Sciatic nerve (tissue), 2 donors: ENCODE data around the gene RSRC1. TPM values are rescaled to one million over a fixed set of nuclear protein-coding genes. Genes with fewer than 3 reads are reported as not detected.
"Not testable (repeated sequence)": the region's sequence is repeated elsewhere in the genome, so short reads cannot be mapped to it uniquely, and the experiment has no call there.

Experiments used
- ATAC-seq: fragments of 200-7000 bp; cut with Tn5 transposase; one replicate; pipeline ENCODE4 v1.9.1; 2020; ENCODE audit warnings: mild to moderate bottlenecking, moderate library complexity
- DNase-seq: peaks from one replicate; pipeline ENCODE4 v3.0.0-alpha.2; 2020; ENCODE audit warnings: low spot score
- intact Hi-C: fragments of 100-400 bp; cut with DNase I; formaldehyde crosslinking; loops from one replicate; pipeline ENCODE4 v1.14.2; 2022
- total RNA-seq: library from RNA; stranded (reverse); fragmentation: NEBNext Ultra II Directional; extraction: Animal tissue kit (Norgen Biotek cat#: 25700); gene quantifications from one replicate; pipeline ENCODE4 v1.2.1, GENCODE V29; 2021
- donor health status: DM: no; HTN: no; CAD: no.
- donor health status: DM: no; HTN: no; CAD: no.

Gene RSRC1
- total RNA-seq, 1 donor from 2014 or later, result 44.2 TPM

- no peak for ATAC-seq
- no peak for DNase-seq
- intact Hi-C loops, result no loop called here
Measured at GRCh38 chr3:158185711-158186110, 75.8 kb downstream of the RSRC1 start.

DNA sequence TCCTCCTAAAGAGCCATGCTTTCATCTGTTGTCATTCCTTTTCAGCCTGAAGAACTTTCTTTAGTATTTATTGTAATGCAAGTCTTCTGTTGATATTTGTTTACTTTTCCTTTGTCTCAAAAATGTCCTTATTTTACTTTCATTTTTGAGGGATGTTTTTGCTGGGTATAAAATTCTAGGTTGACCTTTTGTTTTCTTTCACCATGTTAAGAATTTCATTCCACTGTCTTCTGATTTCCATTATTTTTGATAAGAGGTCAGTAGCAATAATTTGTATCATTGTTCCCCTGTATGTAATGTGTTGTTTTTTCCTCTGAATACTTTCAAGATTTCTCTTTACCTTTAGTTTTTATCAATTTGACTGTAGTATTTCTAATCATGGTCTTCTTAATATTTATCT, 91.1 kb downstream of the RSRC1 start:
- DNase-seq (no peak), ATAC-seq (no peak)
- intact Hi-C loops, result no loop called here

DNA sequence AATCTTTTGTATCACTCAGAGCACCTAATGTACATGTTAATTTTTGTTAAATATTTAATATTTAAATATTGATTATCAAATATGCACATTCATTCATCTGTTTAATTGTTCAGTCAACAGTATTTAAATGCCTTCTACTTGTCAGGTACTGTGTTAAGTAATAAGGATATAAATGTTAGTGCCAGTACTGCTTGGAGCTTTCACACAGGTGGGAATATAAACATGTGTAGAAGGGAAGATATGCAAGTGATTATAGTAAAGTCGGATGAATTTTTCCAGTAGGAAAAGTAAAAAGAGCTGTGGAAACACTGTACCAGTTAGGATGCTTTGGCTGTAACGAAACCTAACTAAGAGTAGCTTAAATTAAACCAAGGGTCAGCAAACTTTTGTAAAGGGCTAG, 95.4 kb downstream of the RSRC1 start:
- no peak for DNase-seq
- ATAC-seq, result no peak
- intact Hi-C loops, result no loop called here

DNA sequence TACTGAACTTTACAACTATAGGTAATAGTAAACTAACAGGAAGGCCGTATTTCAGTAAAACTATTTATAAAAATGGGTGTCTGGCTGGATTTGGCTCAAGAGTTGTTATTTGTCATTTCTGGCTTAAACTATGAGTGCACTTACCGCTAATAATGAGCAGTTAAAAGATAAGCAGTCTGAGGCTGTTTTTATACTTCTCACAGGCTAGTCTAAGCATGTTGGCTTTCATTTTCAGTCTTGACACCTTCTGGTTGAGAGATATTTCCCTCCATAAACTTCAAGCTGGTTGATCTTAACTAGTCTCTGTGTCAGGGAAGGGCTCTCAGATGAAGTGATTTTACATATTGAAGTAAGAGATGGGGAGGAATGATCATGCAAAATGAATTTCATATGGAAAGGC, 96.1 kb downstream of the RSRC1 start:
- DNase-seq (no peak), ATAC-seq (no peak)
- intact Hi-C loops, result no loop called here

DNA sequence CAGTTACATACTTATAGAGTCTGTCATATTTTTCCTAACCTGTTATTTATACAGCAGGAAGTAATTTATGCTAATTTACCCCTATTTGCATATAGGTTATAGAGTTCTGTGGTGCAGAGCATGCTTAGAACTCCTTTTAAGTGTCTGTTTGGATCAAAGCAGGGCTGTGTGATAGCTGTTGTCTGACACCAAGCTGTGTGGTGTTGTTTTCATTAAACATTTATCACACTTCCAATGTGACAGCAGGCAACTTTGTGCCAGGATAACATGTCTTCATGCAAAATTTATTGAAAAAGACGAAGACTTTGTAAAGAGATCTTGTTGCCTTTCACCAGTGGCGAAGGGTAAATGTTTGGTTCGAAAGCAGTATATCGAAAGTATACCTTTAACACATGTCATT, 100.2 kb downstream of the RSRC1 start:
- no peak for ATAC-seq
- intact Hi-C loops, result no loop called here
- no peak for DNase-seq

DNA sequence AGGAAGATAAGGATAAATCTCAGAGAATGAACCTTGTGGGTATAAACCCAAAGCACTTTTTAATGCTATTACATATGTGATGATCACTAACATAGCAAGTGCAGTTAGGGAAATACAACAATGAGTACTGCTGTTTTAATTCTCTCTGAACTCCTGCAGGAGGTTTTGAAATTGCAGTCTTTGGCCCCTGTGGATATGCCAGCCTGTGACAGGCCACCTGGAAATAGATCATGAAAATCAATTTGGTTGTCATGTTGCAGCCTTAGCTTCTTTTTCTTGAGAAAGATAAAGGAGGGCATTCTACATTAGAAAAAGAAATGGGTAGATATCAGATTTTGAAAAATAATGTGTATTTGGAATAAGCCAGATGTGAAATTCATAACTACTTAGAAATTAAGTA, 103.6 kb downstream of the RSRC1 start:
- intact Hi-C loops, result no loop called here
- ATAC-seq, result no peak
- DNase-seq, result no peak

DNA sequence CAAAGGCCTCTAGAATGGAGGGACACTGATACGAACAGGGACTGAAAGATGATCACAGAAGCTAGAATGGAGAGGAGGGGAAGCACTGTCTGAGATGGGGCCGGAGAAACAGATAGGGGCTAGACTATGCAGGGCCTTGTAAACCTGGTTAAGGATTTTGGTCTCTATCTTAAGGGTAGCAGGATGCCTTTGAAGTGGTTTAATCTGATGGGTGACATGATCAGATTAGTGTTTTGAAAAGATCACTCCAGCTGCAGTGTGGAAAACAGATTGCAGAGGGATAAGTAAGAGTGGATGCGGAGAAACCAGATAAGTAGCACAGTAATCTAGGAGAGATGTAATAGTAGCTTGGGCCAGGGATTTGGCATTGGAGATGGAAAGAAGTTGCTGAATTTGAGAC, 108.1 kb downstream of the RSRC1 start:
- DNase-seq (no peak), ATAC-seq (no peak)
- intact Hi-C loops, result no loop called here

DNA sequence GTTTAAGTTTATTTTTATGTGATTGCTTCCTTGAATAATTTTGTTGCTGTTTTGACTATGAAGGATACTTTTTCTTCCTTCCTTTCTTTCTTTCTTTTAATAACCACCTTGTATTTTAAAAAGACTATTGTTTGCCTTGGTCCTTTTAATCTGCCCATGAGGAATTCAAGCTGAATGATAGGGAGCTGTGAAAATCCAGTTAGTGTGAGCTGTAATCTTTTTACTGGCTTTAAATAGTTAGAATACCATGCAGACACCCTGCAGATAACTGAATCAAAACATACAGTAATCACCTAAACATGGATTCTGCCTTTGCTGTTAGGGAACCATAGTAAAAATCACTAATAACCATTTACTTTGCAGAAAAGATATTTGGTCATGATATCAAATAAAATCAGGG, 110.7 kb downstream of the RSRC1 start:
- intact Hi-C loops, result no loop called here
- DNase-seq, result no peak
- ATAC-seq, result no peak

DNA sequence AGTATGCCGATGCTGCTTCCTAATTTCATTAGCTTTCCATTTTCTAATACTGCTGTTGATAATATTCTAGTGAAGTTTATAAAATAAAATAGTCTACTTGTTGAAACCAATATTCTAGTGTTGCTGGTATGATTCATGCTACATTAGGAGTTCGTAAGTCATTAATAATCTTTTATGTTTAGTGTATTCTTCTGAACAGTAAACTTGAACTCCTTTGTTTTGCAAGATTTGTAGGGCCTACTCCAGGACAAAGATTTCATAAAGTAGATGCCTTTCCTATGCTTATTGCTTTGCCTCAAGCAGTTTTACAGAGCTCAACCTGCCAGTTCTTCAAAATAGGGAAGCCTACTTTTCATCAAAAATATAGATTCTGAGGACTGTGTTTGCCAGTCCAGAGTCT, 111.5 kb downstream of the RSRC1 start:
- no peak for ATAC-seq
- intact Hi-C loops, result no loop called here
- no peak for DNase-seq

GRCh38 chr3:158226429-158226828, 116.5 kb downstream of the RSRC1 start:
- intact Hi-C loops, result no loop called here
- no peak for ATAC-seq
- no peak for DNase-seq

- ATAC-seq, DNase-seq, intact Hi-C loops: not testable (repeated sequence)
Measured at GRCh38 chr3:158228942-158229341, 119.1 kb downstream of the RSRC1 start.

DNA sequence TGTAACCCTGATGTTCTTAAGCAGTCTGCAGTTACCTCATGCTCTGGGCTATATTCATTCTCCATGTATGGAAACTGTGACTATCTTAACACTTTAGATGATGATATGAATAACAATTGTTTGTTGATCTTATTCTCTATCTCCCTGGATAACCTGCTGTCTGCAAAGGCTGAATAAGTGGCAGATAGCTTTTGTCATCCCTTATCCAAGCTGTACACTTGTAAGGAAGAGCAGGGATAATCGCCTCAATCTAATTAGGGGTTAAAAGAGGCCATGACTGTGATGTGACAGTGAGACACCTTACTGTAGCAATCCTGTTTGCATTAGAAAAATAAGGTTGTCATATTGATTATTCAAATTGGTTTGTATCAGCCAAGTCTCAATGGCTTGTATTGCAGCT, 123.9 kb downstream of the RSRC1 start:
- DNase-seq (no peak), ATAC-seq (no peak)
- intact Hi-C loops, result no loop called here

- ATAC-seq (no peak), DNase-seq (no peak)
- intact Hi-C loops, result no loop called here
Measured at GRCh38 chr3:158244274-158244673, 134.4 kb downstream of the RSRC1 start.

GRCh38 chr3:158247288-158247687, 137.4 kb downstream of the RSRC1 start:
- intact Hi-C loops, result no loop called here
- ATAC-seq, result no peak
- no peak for DNase-seq

DNA sequence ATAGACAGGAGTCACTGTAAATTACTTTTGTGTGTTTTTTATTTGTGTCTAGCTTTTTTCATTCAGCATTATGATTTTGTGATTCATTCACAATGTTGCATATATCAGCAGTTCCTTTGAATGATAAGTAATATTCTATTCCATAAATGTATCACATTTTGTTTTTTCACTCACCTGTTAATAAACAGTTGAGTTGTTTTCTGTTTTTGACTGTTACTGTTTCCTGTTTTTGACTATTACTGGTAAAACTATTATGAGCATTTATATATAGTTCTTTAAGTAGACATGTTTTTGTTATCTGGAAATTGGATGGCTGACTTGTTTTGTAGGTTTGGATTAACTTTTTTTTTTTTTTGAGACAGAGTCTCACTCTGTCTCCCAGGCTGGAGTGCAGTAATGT, 138.4 kb downstream of the RSRC1 start:
- DNase-seq (no peak), ATAC-seq (no peak)
- intact Hi-C loops, result no loop called here

GRCh38 chr3:158249183-158249582, 139.3 kb downstream of the RSRC1 start:
- intact Hi-C loops, result no loop called here
- no peak for ATAC-seq
- no peak for DNase-seq

DNA sequence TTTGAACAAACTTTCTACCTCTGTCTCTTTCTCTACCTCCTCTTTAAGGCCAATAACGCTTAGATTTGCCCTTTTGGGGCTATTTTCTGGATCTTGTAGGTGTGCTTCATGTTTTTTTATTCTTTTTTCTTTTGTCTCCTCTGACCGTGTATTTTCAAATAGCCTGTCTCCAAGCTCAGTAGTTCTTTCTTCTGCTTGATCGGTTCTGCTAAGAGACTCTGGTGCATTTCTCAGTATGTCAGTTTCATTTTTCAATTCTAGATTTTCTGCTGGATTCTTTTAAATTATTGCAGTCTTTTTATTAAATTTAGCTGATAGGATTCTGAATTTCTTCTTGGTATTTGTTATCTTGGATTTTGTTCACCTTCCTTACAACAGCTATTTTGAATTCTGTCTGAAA, 148.7 kb downstream of the RSRC1 start:
- ATAC-seq, result no peak
- no peak for DNase-seq
- intact Hi-C loops, result no loop called here

DNA sequence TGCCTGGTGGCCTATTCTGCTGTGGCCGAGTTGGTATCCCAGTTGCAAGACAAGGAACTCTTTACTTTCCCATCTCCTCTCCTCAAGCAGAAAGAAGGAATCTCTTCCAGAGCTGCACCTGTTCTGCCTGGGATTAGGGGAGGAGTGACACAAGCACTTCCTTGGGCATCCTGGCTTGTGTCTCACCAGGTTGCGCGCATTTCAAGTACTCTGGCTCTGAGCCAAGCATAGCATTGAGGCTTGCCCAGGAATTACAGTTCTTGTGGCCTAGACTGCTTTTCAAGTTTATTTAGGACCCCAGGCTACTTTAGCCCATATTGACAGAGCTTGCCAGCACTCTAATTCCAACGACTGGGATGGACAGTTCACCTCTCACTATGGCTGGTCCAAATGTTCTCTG, 150.5 kb downstream of the RSRC1 start:
- no peak for ATAC-seq
- no peak for DNase-seq
- intact Hi-C loops, result no loop called here

- intact Hi-C loops, result no loop called here
- no peak for ATAC-seq
- no peak for DNase-seq
Measured at GRCh38 chr3:158261371-158261991, 151.6 kb downstream of the RSRC1 start.

DNA sequence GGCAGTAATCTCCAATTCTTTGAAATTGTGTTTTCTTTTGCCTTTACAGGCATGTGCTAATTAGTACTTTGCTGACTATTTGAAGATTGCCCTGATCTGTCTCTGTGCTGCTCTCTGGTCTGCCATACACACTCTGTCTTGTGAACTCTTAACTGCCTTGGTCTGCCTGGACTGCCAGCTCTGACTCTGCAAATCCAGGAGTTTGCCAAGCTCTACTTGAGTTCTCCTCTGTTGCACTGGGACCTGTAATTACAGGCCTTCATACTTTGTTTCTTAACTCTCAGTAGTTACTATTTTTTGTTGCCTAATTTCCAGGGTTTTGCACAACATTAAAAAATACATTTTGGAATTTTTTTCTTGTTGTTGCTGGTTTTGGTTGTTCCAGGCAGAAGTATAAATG, 155.0 kb downstream of the RSRC1 start:
- no peak for DNase-seq
- intact Hi-C loops, result no loop called here
- ATAC-seq, result peak; percentile 72

DNA sequence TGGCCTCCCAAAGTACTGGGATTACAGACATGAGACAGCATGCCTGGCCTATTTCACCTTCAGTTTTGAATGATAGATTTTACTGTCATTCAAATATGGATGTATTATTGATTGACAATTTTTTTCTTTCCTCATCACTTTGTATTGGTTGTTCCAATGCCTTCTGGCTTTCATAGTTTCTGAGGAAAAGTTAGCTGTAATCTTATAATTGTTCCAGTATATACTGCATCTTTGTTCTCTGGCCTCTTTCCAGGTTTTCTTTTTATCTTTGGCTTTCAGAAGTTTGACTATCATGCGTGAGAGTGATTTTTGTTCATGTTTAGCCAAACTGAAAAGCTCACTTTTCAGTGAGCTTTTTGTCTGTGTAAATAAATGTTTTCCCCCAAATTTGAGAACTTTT, 157.1 kb downstream of the RSRC1 start:
- DNase-seq, result no peak
- intact Hi-C loops, result no loop called here
- no peak for ATAC-seq

DNA sequence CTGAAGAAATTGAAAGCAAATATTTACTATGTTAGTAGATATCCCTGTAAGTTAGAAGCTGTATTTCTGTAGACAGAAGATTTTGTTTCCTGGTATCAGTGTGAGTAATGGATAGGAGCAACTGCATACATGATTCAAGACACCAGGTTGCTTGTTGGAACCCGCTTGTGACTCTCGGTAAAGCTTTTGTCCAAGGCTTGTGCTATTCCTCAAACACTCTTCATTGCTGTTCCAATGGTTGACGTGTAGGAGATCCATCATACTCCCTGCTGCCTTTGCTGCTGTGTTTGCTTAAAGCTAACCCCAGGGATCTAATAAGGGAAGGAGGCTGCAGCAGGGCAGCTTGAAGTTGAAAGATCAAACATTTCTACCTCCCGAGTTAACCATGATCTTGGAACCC, 160.1 kb downstream of the RSRC1 start:
- intact Hi-C loops, result no loop called here
- ATAC-seq (no peak), DNase-seq (no peak)
